IMR-90 (cell line): ENCODE measurements around the gene GNG7. TPM values are rescaled to one million over a fixed set of nuclear protein-coding genes. Genes with fewer than 3 reads are reported as not detected.

Experiments used
- ATAC-seq: fragments of 200-7000 bp; cut with Tn5 transposase; 2 replicates; pipeline ENCODE4 v1.9.1; 2020; ENCODE audit warnings: low read depth, mild to moderate bottlenecking, moderate library complexity
- BruUV-seq: library from RNA; stranded (reverse); fragments of 400-500 nt; replicated peaks from 2 replicates; lab custom pipeline; 2021; lab: Mats Ljungman, UMichigan
- CTCF ChIA-PET: fragments of 300-600 bp; formaldehyde crosslinking; extraction: SDS; loops from one replicate; lab custom pipeline; 2021; ENCODE audit warnings: antibody characterized with exemption; lab: Yijun Ruan, JAX
- POLR2A ChIA-PET: fragments of 300-600 bp; sonication (Branson Sonifier 250); formaldehyde crosslinking; loops from one replicate; lab custom pipeline; 2022; ENCODE audit warnings: antibody characterized with exemption; ENCODE audit not compliant: unreplicated experiment; lab: Charles Lee
- DNase-seq: peaks from one replicate; pipeline ENCODE4 v3.0.0; 2013
- H2AFZ ChIP-seq: replicated peaks from 2 replicates; pipeline ENCODE3; 2013; ENCODE audit warnings: low read length, mild to moderate bottlenecking; ENCODE audit not compliant: poor library complexity
- H2AK5ac ChIP-seq: 2 replicates; pipeline ENCODE4 v1.6.1; 2013; ENCODE audit warnings: low read depth, low read length, inconsistent platforms
- H2AK9ac ChIP-seq: replicated peaks from 2 replicates; pipeline ENCODE3; 2013; ENCODE audit warnings: mild to moderate bottlenecking, low read depth, low read length, moderate library complexity; ENCODE audit not compliant: poor library complexity
- H2BK120ac ChIP-seq: 2 replicates; pipeline ENCODE4 v1.6.1; 2013; ENCODE audit warnings: low read depth, low read length, inconsistent platforms
- H2BK15ac ChIP-seq: 3 replicates; pipeline ENCODE4 v1.6.1; 2013; ENCODE audit warnings: low read depth, low read length, inconsistent platforms
- H2BK20ac ChIP-seq: 2 replicates; pipeline ENCODE4 v1.6.1; 2013; ENCODE audit warnings: low read depth, mild to moderate bottlenecking, inconsistent platforms, low read length, moderate library complexity
- H2BK5ac ChIP-seq: 2 replicates; pipeline ENCODE4 v1.6.1; 2013; ENCODE audit warnings: mild to moderate bottlenecking, low read depth, low read length, inconsistent platforms; ENCODE audit not compliant: poor library complexity, severe bottlenecking
- H3K14ac ChIP-seq: replicated peaks from 2 replicates; pipeline ENCODE4 v1.6.1; 2013; ENCODE audit warnings: low read depth, low read length, inconsistent platforms
- H3K18ac ChIP-seq: 2 replicates; pipeline ENCODE4 v1.6.1; 2013; ENCODE audit warnings: low read depth, low read length, control low read depth
- H3K23ac ChIP-seq: 2 replicates; pipeline ENCODE4 v1.6.1; 2013; ENCODE audit warnings: low read depth, low read length, inconsistent platforms
- H3K27ac ChIP-seq: 2 replicates; pipeline ENCODE4 v1.5.1; 2013; ENCODE audit warnings: mild to moderate bottlenecking, control low read depth, low read length; ENCODE audit not compliant: insufficient read depth
- H3K27me3 ChIP-seq: 2 replicates; pipeline ENCODE4 v1.6.1; 2013; ENCODE audit warnings: low read length; ENCODE audit not compliant: control insufficient read depth, insufficient read depth
- H3K36me3 ChIP-seq: 2 replicates; pipeline ENCODE4 v1.6.1; 2013; ENCODE audit warnings: low read length, mixed read lengths; ENCODE audit not compliant: control insufficient read depth, insufficient read depth
- H3K4ac ChIP-seq: 2 replicates; pipeline ENCODE4 v1.6.1; 2013; ENCODE audit warnings: low read depth, low read length, inconsistent platforms
- H3K4me1 ChIP-seq: 2 replicates; pipeline ENCODE4 v1.6.1; 2013; ENCODE audit warnings: low read length, mixed read lengths; ENCODE audit not compliant: control insufficient read depth, insufficient read depth
- H3K4me2 ChIP-seq: 2 replicates; pipeline ENCODE4 v1.6.1; 2013; ENCODE audit warnings: low read depth, mild to moderate bottlenecking, control low read depth, low read length, moderate library complexity
- H3K4me3 ChIP-seq: 2 replicates; pipeline ENCODE4 v1.5.1; 2013; ENCODE audit warnings: low read depth, mild to moderate bottlenecking, control low read depth, low read length, moderate library complexity; ENCODE audit not compliant: insufficient read depth
- H3K56ac ChIP-seq: 2 replicates; pipeline ENCODE4 v1.6.1; 2013; ENCODE audit warnings: low read length, inconsistent platforms; ENCODE audit not compliant: insufficient read depth; ENCODE audit errors: extremely low read depth
- H3K79me1 ChIP-seq, 2 experiments: 2 replicates each; pipeline ENCODE4 v1.6.1; 2013; ENCODE audit warnings: low read length in 2 of 2, inconsistent platforms in 1 of 2, low read depth in 1 of 2
- H3K9ac ChIP-seq: 2 replicates; pipeline ENCODE4 v1.6.1; 2013; ENCODE audit warnings: low read depth, low read length, control low read depth
- H3K9me1 ChIP-seq: 2 replicates; pipeline ENCODE4 v1.6.1; 2013; ENCODE audit warnings: low read length, inconsistent platforms; ENCODE audit not compliant: insufficient read depth
- H3K9me3 ChIP-seq: 2 replicates; pipeline ENCODE4 v1.6.1; 2013; ENCODE audit warnings: low read length; ENCODE audit not compliant: control insufficient read depth, insufficient read depth
- H4K20me1 ChIP-seq: 2 replicates; pipeline ENCODE4 v1.6.1; 2013; ENCODE audit warnings: low read length, inconsistent platforms; ENCODE audit not compliant: insufficient read depth
- H4K5ac ChIP-seq: 2 replicates; pipeline ENCODE4 v1.6.1; 2013; ENCODE audit warnings: mild to moderate bottlenecking, low read depth, low read length, control low read depth
- H4K8ac ChIP-seq, 2 experiments: 2 replicates each; pipeline ENCODE4 v1.6.1; 2013; ENCODE audit warnings: low read depth in 2 of 2, low read length in 2 of 2, control low read depth in 1 of 2, inconsistent platforms in 1 of 2
- H4K91ac ChIP-seq: 2 replicates; pipeline ENCODE4 v1.6.1; 2013; ENCODE audit warnings: low read depth, low read length, inconsistent platforms; ENCODE audit not compliant: insufficient read depth
- BHLHE40 ChIP-seq: fragments of 150-350 bp; IDR thresholded peaks from 2 replicates; pipeline ENCODE4 v1.6.1; 2016; ENCODE audit warnings: mild to moderate bottlenecking, low read depth, low read length
- CEBPB ChIP-seq: IDR thresholded peaks from 2 replicates; pipeline ENCODE4 v1.6.1; 2012; ENCODE audit warnings: low read depth, low read length, improper control_type of control experiment
- CHD1 ChIP-seq: IDR thresholded peaks from 2 replicates; pipeline ENCODE4 v1.6.1; 2012; ENCODE audit warnings: low read depth, low read length, improper control_type of control experiment
- FOS ChIP-seq: fragments of 150-350 bp; IDR thresholded peaks from 2 replicates; pipeline ENCODE4 v1.6.1; 2016; ENCODE audit warnings: low read depth, low read length
- MAFK ChIP-seq: IDR thresholded peaks from 2 replicates; pipeline ENCODE4 v1.6.1; 2012; ENCODE audit warnings: low read depth, low read length, improper control_type of control experiment
- MAZ ChIP-seq: IDR thresholded peaks from 2 replicates; pipeline ENCODE4 v1.6.1; 2012; ENCODE audit warnings: low read depth, mild to moderate bottlenecking, low read length, improper control_type of control experiment, moderate library complexity, borderline replicate concordance
- MXI1 ChIP-seq: IDR thresholded peaks from 2 replicates; pipeline ENCODE4 v1.6.1; 2012; ENCODE audit warnings: low read depth, mild to moderate bottlenecking, low read length, moderate library complexity, borderline replicate concordance
- NFE2L2 ChIP-seq: fragments of 150-350 bp; IDR thresholded peaks from 2 replicates; pipeline ENCODE4 v1.6.1; 2016; ENCODE audit warnings: low read depth, mild to moderate bottlenecking, low read length
- POLR2A ChIP-seq: IDR thresholded peaks from 2 replicates; pipeline ENCODE4 v1.6.1; 2012; ENCODE audit warnings: mild to moderate bottlenecking, low read depth, low read length
- RAD21 ChIP-seq: IDR thresholded peaks from 2 replicates; pipeline ENCODE4 v1.6.1; 2012; ENCODE audit warnings: low read length, improper control_type of control experiment
- RCOR1 ChIP-seq: IDR thresholded peaks from 2 replicates; pipeline ENCODE4 v1.6.1; 2012; ENCODE audit warnings: mild to moderate bottlenecking, low read length, improper control_type of control experiment; ENCODE audit not compliant: insufficient replicate concordance
- RFX5 ChIP-seq: IDR thresholded peaks from 2 replicates; pipeline ENCODE4 v1.8.0; 2012; ENCODE audit warnings: low read depth, mild to moderate bottlenecking, low read length, moderate library complexity
- SMC3 ChIP-seq: fragments of 150-350 bp; IDR thresholded peaks from 2 replicates; pipeline ENCODE4 v1.6.1; 2016; ENCODE audit warnings: low read depth, mild to moderate bottlenecking, antibody characterized with exemption, low read length, moderate library complexity
- WGBS, 2 experiments: methylation state at CpG; one replicate each; pipeline versions ENCODE4 v1.1.5 to v1.1.7; 2013; ENCODE audit warnings: missing lambda C conversion rate in 2 of 2; ENCODE audit not compliant: insufficient read length in 1 of 2; ENCODE audit errors: extremely low coverage in 2 of 2; 5-methylcytosine and 5-hydroxymethylcytosine counted together
- dilution Hi-C: fragments of 300-500 bp; cut with HindIII; formaldehyde crosslinking; loops from one replicate; pipeline ENCODE4 v1.14.3; 2018; ENCODE audit warnings: low sequenced_read_pairs; ENCODE audit not compliant: unreplicated experiment
- in situ Hi-C: fragments of 300-500 bp; cut with MboI; formaldehyde crosslinking; loops from 3 replicates; pipeline ENCODE4 v1.14.3; 2019; ENCODE audit warnings: low sequenced_read_pairs, inconsistent platforms, mixed read lengths
- intact Hi-C: fragments of 100-400 bp; cut with micrococcal nuclease; formaldehyde crosslinking; loops from 2 replicates; pipeline ENCODE4 v1.10.0; 2022
- polyA plus RNA-seq, 3 experiments: library from polyadenylated mRNA; depleted of rRNA; stranded (reverse); fragments of >200 nt; gene quantifications; 2 replicates each; pipeline ENCODE4 v1.2.3, GENCODE V29; 2012; ENCODE audit warnings: low replicate concordance in 1 of 3
- total RNA-seq: library from RNA; depleted of rRNA; stranded (reverse); fragments of >200 nt; gene quantifications from 2 replicates; pipeline ENCODE4 v1.2.3, GENCODE V29; 2012
- TF ChIP-seq, protein P1 (sequence below): fragments of 150-350 bp; IDR thresholded peaks from 2 replicates; pipeline ENCODE4 v1.6.1; 2016; ENCODE audit warnings: low read depth, mild to moderate bottlenecking, low read length, moderate library complexity, borderline replicate concordance
- TF ChIP-seq, protein P2 (sequence below): fragments of 150-350 bp; IDR thresholded peaks from 2 replicates; pipeline ENCODE4 v1.6.1; 2017; ENCODE audit warnings: mild to moderate bottlenecking, antibody characterized with exemption, low read length, low read depth
- TF ChIP-seq, protein P3 (sequence below): conservative IDR thresholded peaks from 2 replicates; pipeline ENCODE4 v1.5.1; 2012; ENCODE audit warnings: mild to moderate bottlenecking, low read depth, low read length, improper control_type of control experiment

The GNG7 gene
- total and polyA plus RNA-seq, 2 of the 4 experiments (the other 2 are of a cell fraction): under 0.01 to 0.21 TPM

DNA sequence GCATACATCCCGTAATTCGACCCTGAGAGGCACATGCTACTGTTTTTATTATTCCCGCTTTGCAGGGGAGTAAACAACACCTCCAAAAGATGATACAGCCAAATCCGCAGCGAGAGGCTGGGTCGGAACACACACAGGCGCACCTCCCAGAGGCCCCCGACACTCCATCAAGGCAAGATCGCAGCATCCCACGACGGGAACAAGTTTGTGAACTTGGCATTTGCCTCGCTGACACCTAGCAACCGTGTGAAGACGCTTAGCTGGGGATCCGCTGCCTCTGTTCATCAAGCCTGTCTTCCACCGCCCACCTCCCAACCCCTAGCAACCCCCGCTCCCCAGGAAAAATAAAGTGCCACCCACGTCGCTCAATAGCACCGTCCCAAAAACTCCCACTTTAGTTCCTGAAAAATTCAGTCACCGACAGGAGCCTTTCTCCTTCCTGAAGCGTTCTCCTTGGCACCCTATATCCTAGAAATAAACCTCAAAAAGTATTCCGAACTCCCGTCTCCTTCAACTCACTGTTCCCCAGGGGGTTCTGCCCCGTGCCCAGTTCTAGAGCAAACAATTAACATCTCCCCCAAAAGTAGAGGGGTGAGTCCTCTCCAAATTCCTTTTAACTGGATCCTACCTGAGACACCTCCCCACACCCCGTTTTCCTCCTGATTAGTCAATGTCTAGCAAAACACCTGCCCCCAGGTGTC lies 1.7 kb downstream of the GNG7 start:
- Histone ChIP-seq H3K27me3 (peaks cover 45% of the 10 kb centered on the region), H4K8ac (no peak overlapping the region), H3K36me3 (no peaks in the 10 kb centered on the region), H2AFZ (peak overlapping the region; percentile 23), H2BK15ac (no peak overlapping the region), H3K9ac (no peak overlapping the region), H3K4ac (no peak overlapping the region), H4K91ac (no peak overlapping the region), H3K4me2 (no peak overlapping the region), H2AK5ac (no peak overlapping the region), H4K20me1 (no peaks in the 10 kb centered on the region; the same call in none of the 2 replicates), H2AK9ac (no peak overlapping the region), H3K18ac (no peak overlapping the region), H3K9me3 (no peaks in the 10 kb centered on the region), H3K14ac (no peak overlapping the region), H3K9me1 (no peaks in the 10 kb centered on the region), H3K4me1 (no peaks in the 10 kb centered on the region), H3K27ac (no peak overlapping the region), H3K4me3 (no peak overlapping the region), H3K23ac (peak overlapping the region; percentile 32; the same call in 1 of the 2 replicates), H4K5ac (no peak overlapping the region), H3K79me1 (no peaks in the 10 kb centered on the region), H2BK120ac (no peak overlapping the region), H2BK20ac (no peak overlapping the region), H3K56ac (no peak overlapping the region), H2BK5ac (no peak overlapping the region)
- CTCF ChIA-PET: no interaction called here
- in situ Hi-C loops (no loop called here), intact Hi-C loops (no loop called here), dilution Hi-C loops (no loop called here)
- POLR2A ChIA-PET: no interaction called here
- TF ChIP-seq RCOR1 (no peak), MXI1 (no peak), SMC3 (no peak), CEBPB (no peak), CHD1 (no peak), POLR2A (no peak), RAD21 (no peak), NFE2L2 (no peak), RFX5 (no peak), MAZ (no peak), BHLHE40 (no peak), MAFK (no peak), FOS (no peak)
- TF ChIP-seq, protein P1, sequence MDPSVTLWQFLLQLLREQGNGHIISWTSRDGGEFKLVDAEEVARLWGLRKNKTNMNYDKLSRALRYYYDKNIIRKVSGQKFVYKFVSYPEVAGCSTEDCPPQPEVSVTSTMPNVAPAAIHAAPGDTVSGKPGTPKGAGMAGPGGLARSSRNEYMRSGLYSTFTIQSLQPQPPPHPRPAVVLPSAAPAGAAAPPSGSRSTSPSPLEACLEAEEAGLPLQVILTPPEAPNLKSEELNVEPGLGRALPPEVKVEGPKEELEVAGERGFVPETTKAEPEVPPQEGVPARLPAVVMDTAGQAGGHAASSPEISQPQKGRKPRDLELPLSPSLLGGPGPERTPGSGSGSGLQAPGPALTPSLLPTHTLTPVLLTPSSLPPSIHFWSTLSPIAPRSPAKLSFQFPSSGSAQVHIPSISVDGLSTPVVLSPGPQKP: no peak
- TF ChIP-seq, protein P2, sequence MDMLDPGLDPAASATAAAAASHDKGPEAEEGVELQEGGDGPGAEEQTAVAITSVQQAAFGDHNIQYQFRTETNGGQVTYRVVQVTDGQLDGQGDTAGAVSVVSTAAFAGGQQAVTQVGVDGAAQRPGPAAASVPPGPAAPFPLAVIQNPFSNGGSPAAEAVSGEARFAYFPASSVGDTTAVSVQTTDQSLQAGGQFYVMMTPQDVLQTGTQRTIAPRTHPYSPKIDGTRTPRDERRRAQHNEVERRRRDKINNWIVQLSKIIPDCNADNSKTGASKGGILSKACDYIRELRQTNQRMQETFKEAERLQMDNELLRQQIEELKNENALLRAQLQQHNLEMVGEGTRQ: no peak
- TF ChIP-seq, protein P3, sequence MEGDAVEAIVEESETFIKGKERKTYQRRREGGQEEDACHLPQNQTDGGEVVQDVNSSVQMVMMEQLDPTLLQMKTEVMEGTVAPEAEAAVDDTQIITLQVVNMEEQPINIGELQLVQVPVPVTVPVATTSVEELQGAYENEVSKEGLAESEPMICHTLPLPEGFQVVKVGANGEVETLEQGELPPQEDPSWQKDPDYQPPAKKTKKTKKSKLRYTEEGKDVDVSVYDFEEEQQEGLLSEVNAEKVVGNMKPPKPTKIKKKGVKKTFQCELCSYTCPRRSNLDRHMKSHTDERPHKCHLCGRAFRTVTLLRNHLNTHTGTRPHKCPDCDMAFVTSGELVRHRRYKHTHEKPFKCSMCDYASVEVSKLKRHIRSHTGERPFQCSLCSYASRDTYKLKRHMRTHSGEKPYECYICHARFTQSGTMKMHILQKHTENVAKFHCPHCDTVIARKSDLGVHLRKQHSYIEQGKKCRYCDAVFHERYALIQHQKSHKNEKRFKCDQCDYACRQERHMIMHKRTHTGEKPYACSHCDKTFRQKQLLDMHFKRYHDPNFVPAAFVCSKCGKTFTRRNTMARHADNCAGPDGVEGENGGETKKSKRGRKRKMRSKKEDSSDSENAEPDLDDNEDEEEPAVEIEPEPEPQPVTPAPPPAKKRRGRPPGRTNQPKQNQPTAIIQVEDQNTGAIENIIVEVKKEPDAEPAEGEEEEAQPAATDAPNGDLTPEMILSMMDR: no peak
- ATAC-seq: no peak
- no peak for DNase-seq
- no TSS peak for BruUV-seq
- WGBS, 2 experiments: 6% methylated on average over 15 of the region's 26 CpGs; no CpG with 5 or more reads in 1 of the 2 experiments
